GM23338 (cell line): ENCODE data around the gene MAST3. TPM values are rescaled to one million over a fixed set of nuclear protein-coding genes. Genes with fewer than 3 reads are reported as not detected.

Source experiments
- CREB1 ChIP-seq: fragments of 250-450 bp; sonication (Bioruptor Pico); IDR thresholded peaks from 2 replicates; pipeline ENCODE4 v1.5.0; 2020; ENCODE audit warnings: low read depth, mild to moderate bottlenecking, moderate library complexity
- EZH2 ChIP-seq: fragments of 200-600 bp; sonication (generic); IDR thresholded peaks from one replicate; pipeline ENCODE4 v1.8.0; 2017; ENCODE audit warnings: antibody characterized with exemption, mild to moderate bottlenecking, low read depth; ENCODE audit not compliant: unreplicated experiment
- EZH2phosphoT487 ChIP-seq: fragments of 200-600 bp; sonication (generic); IDR thresholded peaks from one replicate; pipeline ENCODE4 v1.8.1; 2018; ENCODE audit warnings: antibody characterized with exemption; ENCODE audit not compliant: unreplicated experiment
- JUNB ChIP-seq: IDR thresholded peaks from one replicate; pipeline ENCODE4 v1.6.1; 2016; ENCODE audit warnings: antibody characterized with exemption; ENCODE audit not compliant: unreplicated experiment
- POLR2AphosphoS5 ChIP-seq: IDR thresholded peaks from 2 replicates; pipeline ENCODE4 v1.6.1; 2016; ENCODE audit warnings: antibody characterized with exemption, low read depth
- REST ChIP-seq: IDR thresholded peaks from one replicate; pipeline ENCODE4 v1.6.1; 2018; ENCODE audit warnings: antibody characterized with exemption; ENCODE audit not compliant: unreplicated experiment
- STAT1 ChIP-seq: IDR thresholded peaks from one replicate; pipeline ENCODE4 v1.6.1; 2016; ENCODE audit warnings: antibody characterized with exemption; ENCODE audit not compliant: unreplicated experiment
- ZNF114 ChIP-seq: fragments of 250-450 bp; sonication (Bioruptor Pico); IDR thresholded peaks from 2 replicates; pipeline ENCODE4 v1.5.0; 2020; ENCODE audit warnings: mild to moderate bottlenecking, moderate library complexity
- ZNF462 ChIP-seq: fragments of 250-450 bp; sonication (Bioruptor Pico); IDR thresholded peaks from 2 replicates; pipeline ENCODE4 v1.5.0; 2020; ENCODE audit warnings: mild to moderate bottlenecking, moderate library complexity
- polyA plus RNA-seq: library from polyadenylated mRNA; unstranded; fragments of >200 nt; fragmentation: Nextera tagmentation; extraction: Ambion mirVana; gene quantifications from 2 replicates; pipeline ENCODE4 v1.2.1, GENCODE V29; 2016
- total RNA-seq: library from RNA; depleted of rRNA; stranded (reverse); fragments of >200 nt; shearing (Covaris generic); gene quantifications from 2 replicates; pipeline ENCODE4 v1.2.3, GENCODE V29; 2014

MAST3 gene
- total and polyA plus RNA-seq, 2 experiments from 2014 or later, result 5.6 to 8.8 TPM

- no peak for TF ChIP-seq ZNF462 (CRISPR knock-in tag)
- no peak for TF ChIP-seq REST
- TF ChIP-seq EZH2phosphoT487, result no peak
- no peak for TF ChIP-seq JUNB
- TF ChIP-seq ZNF114 (CRISPR knock-in tag), result no peak
- TF ChIP-seq EZH2, result no peak
- TF ChIP-seq POLR2AphosphoS5, result no peak
- no peak for TF ChIP-seq CREB1 (CRISPR knock-in tag)
- no peak for TF ChIP-seq STAT1
These were observed 71.2 kb downstream of the MAST3 start (continued) for GRCh38 chr19:18168673-18169381.
